Liver (tissue), 9 donors: Measurements from ENCODE around the gene MTIF2. TPM values are rescaled to one million over a fixed set of nuclear protein-coding genes. Genes with fewer than 3 reads are reported as not detected.

Source experiments
- DNase-seq: peaks from one replicate; pipeline ENCODE4 v3.0.0-alpha.2; 2017; ENCODE audit warnings: low spot score
- H3K27ac ChIP-seq, 2 donors: one replicate each; pipeline ENCODE4 v1.7.0; 2013; ENCODE audit warnings: inconsistent platforms in 2 of 2, low read length in 2 of 2, control low read depth in 1 of 2, low read depth in 1 of 2, mild to moderate bottlenecking in 1 of 2
- H3K27me3 ChIP-seq, 4 donors: one replicate each; pipeline versions ENCODE4 v1.6.1 to v1.7.0; 2013; ENCODE audit warnings: low read length in 3 of 4, inconsistent platforms in 1 of 4, mild to moderate bottlenecking in 1 of 4, moderate library complexity in 1 of 4; ENCODE audit not compliant: control insufficient read depth in 4 of 4, insufficient read depth in 4 of 4
- H3K36me3 ChIP-seq, 4 donors: one replicate each; pipeline versions ENCODE4 v1.6.1 to v1.7.0; 2013; ENCODE audit warnings: low read length in 3 of 4, mild to moderate bottlenecking in 3 of 4, low read depth in 1 of 4, moderate library complexity in 1 of 4; ENCODE audit not compliant: control insufficient read depth in 4 of 4, insufficient read depth in 3 of 4
- H3K4me1 ChIP-seq, 4 donors: one replicate each; pipeline versions ENCODE4 v1.6.1 to v1.7.0; 2013; ENCODE audit warnings: low read length in 3 of 4, mild to moderate bottlenecking in 3 of 4, moderate library complexity in 1 of 4; ENCODE audit not compliant: control insufficient read depth in 4 of 4, insufficient read depth in 4 of 4
- H3K4me3 ChIP-seq, 3 donors: one replicate each; pipeline versions ENCODE4 v1.6.1 to v1.7.0; 2013; ENCODE audit warnings: low read length in 3 of 3, control low read depth in 1 of 3, low read depth in 1 of 3, mild to moderate bottlenecking in 1 of 3
- H3K9ac ChIP-seq, 2 donors: one replicate each; pipeline ENCODE4 v1.7.0; 2013; ENCODE audit warnings: low read length in 2 of 2, mild to moderate bottlenecking in 2 of 2, moderate library complexity in 2 of 2, control low read depth in 1 of 2, low read depth in 1 of 2
- H3K9me3 ChIP-seq, 4 donors: one replicate each; pipeline versions ENCODE4 v1.6.1 to v1.7.0; 2013; ENCODE audit warnings: low read length in 3 of 4; ENCODE audit not compliant: control insufficient read depth in 4 of 4
- ATF3 ChIP-seq: IDR thresholded peaks from 2 replicates; pipeline ENCODE4 v1.6.1; 2016; ENCODE audit warnings: antibody characterized with exemption
- CTCF ChIP-seq: fragments of 150-350 bp; IDR thresholded peaks from 2 replicates; pipeline ENCODE4 v1.5.1; 2017; ENCODE audit warnings: improper control_type of control experiment, low read depth, low read length; ENCODE audit not compliant: missing input control
- EGR1 ChIP-seq, 2 donors: IDR thresholded peaks; 2 replicates each; pipeline ENCODE4 v1.6.1; 2016 to 2018; ENCODE audit warnings: antibody characterized with exemption in 2 of 2, low read depth in 2 of 2
- FOXA2 ChIP-seq: IDR thresholded peaks from 2 replicates; pipeline ENCODE4 v1.6.1; 2016; ENCODE audit warnings: antibody characterized with exemption
- GABPA ChIP-seq, 2 donors: IDR thresholded peaks in 1 of 2; conservative IDR thresholded peaks in 1 of 2; 2 replicates each; pipeline ENCODE4 v1.6.1; 2016; ENCODE audit warnings: antibody characterized with exemption in 2 of 2, mild to moderate bottlenecking in 1 of 2, moderate library complexity in 1 of 2
- HNF4G ChIP-seq: IDR thresholded peaks from 2 replicates; pipeline ENCODE4 v1.6.1; 2016; ENCODE audit warnings: antibody characterized with exemption
- RAD21 ChIP-seq, 2 donors: IDR thresholded peaks; 2 replicates each; pipeline ENCODE4 v1.6.1; 2016; ENCODE audit warnings: antibody characterized with exemption in 2 of 2, mild to moderate bottlenecking in 2 of 2
- REST ChIP-seq: IDR thresholded peaks from 2 replicates; pipeline ENCODE4 v1.6.1; 2016; ENCODE audit warnings: antibody characterized with exemption, mild to moderate bottlenecking
- RXRA ChIP-seq, 2 donors: IDR thresholded peaks; 2 replicates each; pipeline ENCODE4 v1.6.1; 2017 to 2018; ENCODE audit warnings: antibody characterized with exemption in 2 of 2, mild to moderate bottlenecking in 1 of 2
- SP1 ChIP-seq: IDR thresholded peaks from 2 replicates; pipeline ENCODE4 v1.6.1; 2018; ENCODE audit warnings: antibody characterized with exemption, mild to moderate bottlenecking
- YY1 ChIP-seq: IDR thresholded peaks from 2 replicates; pipeline ENCODE4 v1.6.1; 2016; ENCODE audit warnings: antibody characterized with exemption, mild to moderate bottlenecking
- ZBTB33 ChIP-seq: IDR thresholded peaks from 2 replicates; pipeline ENCODE4 v1.6.1; 2016; ENCODE audit warnings: antibody characterized with exemption
- WGBS: extraction: QIAGEN DNeasy Blood & Tissue Kit; methylation state at CpG from one replicate; pipeline ENCODE4 v1.1.7; 2013; 5-methylcytosine and 5-hydroxymethylcytosine counted together
- polyA plus RNA-seq, 2 donors: library from polyadenylated mRNA; stranded (reverse) in 1 of 2; unstranded in 1 of 2; fragments of 200-250 nt in 1 of 2; fragments of >200 nt in 1 of 2; fragmentation: Nextera tagmentation in 1 of 2; extraction: Ambion mirVana in 1 of 2; gene quantifications; one replicate each; pipeline versions ENCODE4 v1.2.1 to v1.2.3, GENCODE V29; 2013 to 2015
- total RNA-seq, 2 donors: library from RNA; depleted of rRNA; stranded (reverse); fragments of >200 nt; gene quantifications; one replicate each; pipeline ENCODE4 v1.2.3, GENCODE V29; 2014
- donor health status: healthy.
- donor health status: healthy.
- donor health status: healthy.
- donor health status: healthy.
- donor health status: healthy.

Gene MTIF2
- total and polyA plus RNA-seq, 4 donors = 15.4 to 29.7 (median 18.2) TPM

GRCh38 chr2:55252832-55253231 is 16.2 kb downstream of the MTIF2 start:
- no peak overlapping the region for H3K9ac ChIP-seq
- no peak for TF ChIP-seq HNF4G
- peak; percentile 28 to 58 for TF ChIP-seq RXRA (IDR thresholded peaks at IDR 0.05)
- no peak overlapping the region for H3K27ac ChIP-seq
- no peak for DNase-seq
- WGBS = 69% methylated on average over 3 of the region's 3 CpGs
- peaks cover 0 to 1% (median 0%) of the 10 kb centered on the region in 4 donors for H3K4me1 ChIP-seq
- H3K4me3 ChIP-seq = no peak overlapping the region
- no peaks in the 10 kb centered on the region for H3K27me3 ChIP-seq
- peaks cover 10 to 45% (median 28%) of the 10 kb centered on the region in 4 donors for H3K36me3 ChIP-seq
- H3K9me3 ChIP-seq = no peaks in the 10 kb centered on the region

- Histone ChIP-seq H3K9ac (no peak overlapping the region), H3K27ac (no peak overlapping the region), H3K4me3 (no peak overlapping the region), H3K9me3 (no peaks in the 10 kb centered on the region), H3K4me1 (peaks cover 0 to 1% (median 0%) of the 10 kb centered on the region in 4 donors), H3K36me3 (peaks cover 2 to 56% (median 33%) of the 10 kb centered on the region in 4 donors), H3K27me3 (no peaks in the 10 kb centered on the region)
- 93% methylated on average over 5 of the region's 5 CpGs for WGBS
- no peak for DNase-seq
- no peak for TF ChIP-seq ATF3
- no peak for TF ChIP-seq EGR1 (IDR thresholded peaks at IDR 0.05; ENCODE audit: low read depth in 2 of 2)
- TF ChIP-seq CTCF = no peak
- no peak for TF ChIP-seq GABPA (IDR thresholded peaks at IDR 0.05 in 1 of 2, conservative IDR thresholded peaks at IDR 0.05 in 1 of 2)
- TF ChIP-seq HNF4G = no peak
- TF ChIP-seq RAD21 (IDR thresholded peaks at IDR 0.05) = no peak
- TF ChIP-seq REST = no peak
- no peak for TF ChIP-seq YY1
- TF ChIP-seq FOXA2 = no peak
Measured at GRCh38 chr2:55247025-55247424, 22.0 kb downstream of the MTIF2 start.

- no peak for DNase-seq
- Histone ChIP-seq H3K4me3 (no peak overlapping the region), H3K27ac (no peak overlapping the region), H3K9me3 (no peaks in the 10 kb centered on the region), H3K36me3 (peaks cover 5 to 56% (median 33%) of the 10 kb centered on the region in 4 donors), H3K4me1 (no peaks in the 10 kb centered on the region), H3K9ac (no peak overlapping the region), H3K27me3 (no peaks in the 10 kb centered on the region)
- 82% methylated on average over 5 of the region's 5 CpGs for WGBS
- TF ChIP-seq CTCF = no peak
- TF ChIP-seq ZBTB33 = no peak
- no peak for TF ChIP-seq ATF3
- no peak for TF ChIP-seq SP1
- no peak for TF ChIP-seq GABPA (IDR thresholded peaks at IDR 0.05 in 1 of 2, conservative IDR thresholded peaks at IDR 0.05 in 1 of 2)
- no peak for TF ChIP-seq REST
Measured at GRCh38 chr2:55245411-55245810, 23.6 kb downstream of the MTIF2 start.
